Epithelial cell of alveolus of lung (primary cell): Measurements from ENCODE around the gene PVRIG. TPM values are rescaled to one million over a fixed set of nuclear protein-coding genes. Genes with fewer than 3 reads are reported as not detected.

Source experiments
- total RNA-seq: library from RNA; depleted of rRNA; stranded (reverse); fragments of >200 nt; gene quantifications from 2 replicates; pipeline ENCODE4 v1.2.1, GENCODE V29; 2015

PVRIG gene
- not detected in 2 replicates for total RNA-seq

DNA sequence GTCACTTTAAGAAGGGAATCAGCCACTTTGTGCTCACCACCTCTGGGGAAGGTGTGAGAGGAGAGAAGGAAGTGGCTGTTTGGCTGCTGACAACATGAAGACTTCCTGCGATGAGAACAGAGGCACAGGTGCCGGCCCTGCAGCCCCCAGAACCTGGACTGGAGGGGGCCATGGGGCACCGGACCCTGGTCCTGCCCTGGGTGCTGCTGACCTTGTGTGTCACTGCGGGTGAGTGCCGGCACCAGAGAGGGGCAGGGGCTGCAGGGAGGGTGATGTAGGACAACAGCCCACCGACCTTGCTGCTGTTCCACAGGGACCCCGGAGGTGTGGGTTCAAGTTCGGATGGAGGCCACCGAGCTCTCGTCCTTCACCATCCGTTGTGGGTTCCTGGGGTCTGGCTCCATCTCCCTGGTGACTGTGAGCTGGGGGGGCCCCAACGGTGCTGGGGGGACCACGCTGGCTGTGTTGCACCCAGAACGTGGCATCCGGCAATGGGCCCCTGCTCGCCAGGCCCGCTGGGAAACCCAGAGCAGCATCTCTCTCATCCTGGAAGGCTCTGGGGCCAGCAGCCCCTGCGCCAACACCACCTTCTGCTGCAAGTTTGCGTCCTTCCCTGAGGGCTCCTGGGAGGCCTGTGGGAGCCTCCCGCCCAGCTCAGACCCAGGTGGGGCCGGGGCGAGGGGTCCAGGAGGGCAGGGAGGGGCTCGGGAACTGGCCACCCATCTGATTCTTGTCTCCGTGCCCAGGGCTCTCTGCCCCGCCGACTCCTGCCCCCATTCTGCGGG, at the start of gene PVRIG:
Gene PVRIG (plus strand): TSS at position 149 of the 785 bp plus-strand sequence. CDS start 22 bp downstream, at position 171.

DNA sequence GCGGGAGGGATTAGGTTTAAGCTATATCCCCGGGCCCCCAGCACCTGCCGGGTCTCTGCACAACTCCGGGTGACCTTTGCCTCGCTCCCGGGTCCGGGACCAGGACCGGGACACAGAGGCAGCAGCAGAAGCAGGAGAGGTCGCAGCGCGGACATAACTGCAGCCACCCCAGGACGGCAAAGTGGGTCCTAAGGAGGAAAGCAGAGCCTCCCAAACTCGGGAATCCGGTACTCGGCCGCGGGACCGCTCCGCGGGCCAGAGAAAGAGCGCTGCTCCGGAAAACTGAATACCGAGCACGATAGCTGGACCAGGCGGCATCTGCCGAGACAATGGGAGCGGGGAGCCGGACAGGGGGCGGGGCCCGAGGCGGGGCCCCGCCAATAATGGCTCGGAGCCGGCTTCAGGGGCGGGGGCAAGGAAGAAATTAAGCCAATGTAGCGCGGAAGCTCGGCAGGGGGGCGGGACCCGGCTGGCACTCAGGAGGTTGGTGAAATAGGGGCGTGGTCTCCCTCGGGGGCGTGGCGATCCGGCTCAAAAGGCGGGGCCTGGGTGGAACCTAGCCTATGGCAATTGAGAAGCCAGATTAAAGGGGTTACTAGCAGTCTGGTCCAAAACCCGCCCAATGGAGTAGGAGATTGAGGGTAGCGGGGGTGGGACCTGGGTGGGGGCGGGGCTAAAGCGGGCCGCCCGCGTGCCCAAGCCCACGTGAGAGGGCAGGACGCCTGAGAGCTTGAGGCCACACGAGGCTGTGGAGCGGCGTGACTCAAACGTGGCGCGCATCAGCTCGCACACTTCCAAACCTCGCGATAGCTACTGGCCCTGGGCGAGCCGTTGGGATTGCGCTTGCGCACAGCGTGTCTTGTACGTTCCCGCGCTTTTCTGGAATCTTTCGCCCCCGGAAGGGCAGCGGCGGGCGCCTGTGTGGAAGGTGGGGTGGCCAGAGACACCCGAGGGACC, 42.4 kb upstream of the PVRIG start, which contains the start of the genes GPC2 and STAG3:
Gene GPC2 (minus strand): TSS at position 337 of the 957 bp plus-strand sequence. CDS start 182 bp downstream, at position 155.
Gene STAG3 (plus strand): TSS at position 874 of the 957 bp plus-strand sequence. CDS start 2,639 bp downstream, outside the sequence.

Other genes starting within 250 kb of the PVRIG start
- 0.40 TPM in 1 of 2 replicates, not detected in the other for gene AZGP1, start 243.9 kb upstream of the PVRIG start, total RNA-seq
- 20.2 and 44.2 TPM in 2 replicates for gene ZKSCAN1, start 204.4 kb upstream of the PVRIG start, total RNA-seq
- gene ZSCAN21, start 170.2 kb upstream of the PVRIG start, total RNA-seq = 12.5 and 18.4 TPM in 2 replicates
- gene ZNF3, start 138.2 kb upstream of the PVRIG start, total RNA-seq = 16.3 and 33.9 TPM in 2 replicates
- gene COPS6, start 131.0 kb upstream of the PVRIG start, total RNA-seq = 58.0 and 95.9 TPM in 2 replicates
- gene MCM7, start 118.6 kb upstream of the PVRIG start, total RNA-seq = 52.1 and 141 TPM in 2 replicates
- gene AP4M1, start 118.3 kb upstream of the PVRIG start, total RNA-seq = 35.6 and 38.4 TPM in 2 replicates
- 97.1 and 107 TPM in 2 replicates for gene TAF6, start 100.6 kb upstream of the PVRIG start, total RNA-seq
- 14.0 and 19.2 TPM in 2 replicates for gene CNPY4, start 100.3 kb upstream of the PVRIG start, total RNA-seq
- 0.48 and 4.3 TPM in 2 replicates for gene MBLAC1, start 93.0 kb upstream of the PVRIG start, total RNA-seq
- 139 and 189 TPM in 2 replicates for gene LAMTOR4, start 71.0 kb upstream of the PVRIG start, total RNA-seq
- 4.2 and 8.9 TPM in 2 replicates for gene TRAPPC14, start 61.2 kb upstream of the PVRIG start, total RNA-seq
- 5.6 and 9.7 TPM in 2 replicates for gene GAL3ST4, start 51.3 kb upstream of the PVRIG start, total RNA-seq
- 2.5 and 3.1 TPM in 2 replicates for gene GPC2, start 42.6 kb upstream of the PVRIG start, total RNA-seq
- gene STAG3, start 42.0 kb upstream of the PVRIG start, total RNA-seq = 0.16 and 0.91 TPM in 2 replicates
- not detected in 2 replicates for gene SPDYE3, start 87.8 kb downstream of the PVRIG start, total RNA-seq
- 1.9 and 13.3 TPM in 2 replicates for gene PILRB, start 138.2 kb downstream of the PVRIG start, total RNA-seq
- gene PILRA, start 153.5 kb downstream of the PVRIG start, total RNA-seq = 4.4 TPM in 1 of 2 replicates, not detected in the other
- gene ZCWPW1, start 208.8 kb downstream of the PVRIG start, total RNA-seq = 0.52 and 1.8 TPM in 2 replicates
- 27.7 and 35.9 TPM in 2 replicates for gene MEPCE, start 209.9 kb downstream of the PVRIG start, total RNA-seq
- gene PPP1R35, start 216.5 kb downstream of the PVRIG start, total RNA-seq = 15.6 and 33.1 TPM in 2 replicates
- gene SPACDR, start 244.3 kb downstream of the PVRIG start, total RNA-seq = not detected in 2 replicates